ENCODE results near the gene RPTOR.

The RPTOR gene

DNA sequence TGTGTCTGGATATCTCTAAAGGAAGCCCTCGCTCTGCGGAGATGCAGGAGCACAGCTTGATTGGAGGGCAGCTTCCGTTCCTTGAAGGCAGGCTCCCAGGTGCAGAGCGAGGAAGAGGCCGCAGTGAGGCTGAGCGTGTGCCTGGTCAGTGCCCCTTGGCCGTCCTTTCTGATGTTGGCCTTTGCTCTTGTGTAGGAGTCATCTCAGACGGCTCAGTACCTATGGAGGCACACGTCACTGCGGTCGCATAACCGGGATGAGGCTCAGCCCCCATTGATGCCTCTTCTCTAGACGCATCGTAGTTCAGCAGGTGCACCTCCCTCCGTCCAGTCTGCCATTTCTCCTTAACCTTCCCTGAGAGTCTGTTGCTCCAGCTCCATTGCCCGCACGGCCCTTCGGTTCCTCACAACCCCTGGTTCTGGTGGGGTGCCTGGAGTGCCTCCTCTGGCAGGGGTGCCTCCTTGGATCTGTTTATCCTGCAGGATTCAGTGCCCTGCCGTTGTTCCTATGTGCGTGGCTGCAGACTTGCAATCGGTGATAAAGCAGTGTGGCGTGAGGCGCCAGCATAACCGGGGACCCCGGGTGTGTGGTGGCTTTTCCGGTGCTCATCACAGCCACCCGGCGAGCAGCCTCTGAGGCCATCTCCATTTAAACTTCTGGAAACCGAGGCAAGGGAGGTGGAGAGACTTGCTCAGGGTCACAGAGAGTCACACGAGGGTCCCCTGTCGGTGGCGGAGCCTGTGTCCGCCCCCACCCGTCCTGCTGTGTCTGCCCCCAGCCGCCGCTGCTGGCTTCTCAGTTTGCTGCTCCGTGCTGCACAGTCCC, 258.2 kb downstream of the RPTOR start:
- H3K4me3 ChIP-seq (ENCODE audit: low read length), result no peak overlapping the region
- H3K4me1 ChIP-seq (ENCODE audit: low read length), result no peaks in the 10 kb centered on the region
- no peaks in the 10 kb centered on the region for H3K27me3 ChIP-seq (ENCODE audit: low read depth, low read length)
- no peak overlapping the region for H3K9ac ChIP-seq (ENCODE audit: low read length)
- TF ChIP-seq, protein P1, sequence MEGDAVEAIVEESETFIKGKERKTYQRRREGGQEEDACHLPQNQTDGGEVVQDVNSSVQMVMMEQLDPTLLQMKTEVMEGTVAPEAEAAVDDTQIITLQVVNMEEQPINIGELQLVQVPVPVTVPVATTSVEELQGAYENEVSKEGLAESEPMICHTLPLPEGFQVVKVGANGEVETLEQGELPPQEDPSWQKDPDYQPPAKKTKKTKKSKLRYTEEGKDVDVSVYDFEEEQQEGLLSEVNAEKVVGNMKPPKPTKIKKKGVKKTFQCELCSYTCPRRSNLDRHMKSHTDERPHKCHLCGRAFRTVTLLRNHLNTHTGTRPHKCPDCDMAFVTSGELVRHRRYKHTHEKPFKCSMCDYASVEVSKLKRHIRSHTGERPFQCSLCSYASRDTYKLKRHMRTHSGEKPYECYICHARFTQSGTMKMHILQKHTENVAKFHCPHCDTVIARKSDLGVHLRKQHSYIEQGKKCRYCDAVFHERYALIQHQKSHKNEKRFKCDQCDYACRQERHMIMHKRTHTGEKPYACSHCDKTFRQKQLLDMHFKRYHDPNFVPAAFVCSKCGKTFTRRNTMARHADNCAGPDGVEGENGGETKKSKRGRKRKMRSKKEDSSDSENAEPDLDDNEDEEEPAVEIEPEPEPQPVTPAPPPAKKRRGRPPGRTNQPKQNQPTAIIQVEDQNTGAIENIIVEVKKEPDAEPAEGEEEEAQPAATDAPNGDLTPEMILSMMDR (IDR thresholded peaks at IDR 0.05; ENCODE audit: low read depth, low read length), result no peak
- no peak for TF ChIP-seq EZH2phosphoT487 (IDR thresholded peaks at IDR 0.05; ENCODE audit: low read depth)
- H4K20me1 ChIP-seq (ENCODE audit: insufficient read depth, low read length), result no peaks in the 10 kb centered on the region
- peaks cover 15% of the 10 kb centered on the region for H3K9me3 ChIP-seq (ENCODE audit: insufficient read depth, low read length)
- peaks cover 17% of the 10 kb centered on the region for H3K36me3 ChIP-seq (replicated peaks; ENCODE audit: low read depth, low read length)
- H2AFZ ChIP-seq (ENCODE audit: low read depth, low read length), result no peak overlapping the region
- no peaks in the 10 kb centered on the region for H3K79me2 ChIP-seq (ENCODE audit: low read length)
- no peak overlapping the region for H3K4me2 ChIP-seq (ENCODE audit: low read length)
- H3K27ac ChIP-seq (ENCODE audit: low read length), result no peak overlapping the region

GRCh38 chr17:80803451-80804428, 259.1 kb downstream of the RPTOR start:
- Histone ChIP-seq H3K27me3 (ENCODE audit: low read depth, low read length) (no peaks in the 10 kb centered on the region), H3K4me3 (ENCODE audit: low read length) (no peak overlapping the region), H3K4me2 (ENCODE audit: low read length) (no peak overlapping the region), H3K79me2 (ENCODE audit: low read length) (no peaks in the 10 kb centered on the region), H3K4me1 (ENCODE audit: low read length) (no peaks in the 10 kb centered on the region), H3K9me3 (ENCODE audit: insufficient read depth, low read length) (peaks cover 15% of the 10 kb centered on the region), H3K9ac (ENCODE audit: low read length) (no peak overlapping the region), H3K36me3 (replicated peaks; ENCODE audit: low read depth, low read length) (peaks cover 17% of the 10 kb centered on the region), H4K20me1 (ENCODE audit: insufficient read depth, low read length) (no peaks in the 10 kb centered on the region), H3K27ac (ENCODE audit: low read length) (no peak overlapping the region), H2AFZ (ENCODE audit: low read depth, low read length) (no peak overlapping the region)
- no peak for TF ChIP-seq EZH2phosphoT487 (IDR thresholded peaks at IDR 0.05; ENCODE audit: low read depth)
- TF ChIP-seq, protein P1 (IDR thresholded peaks at IDR 0.05; ENCODE audit: low read depth, low read length), result no peak

GRCh38 chr17:80804466-80804865, 259.8 kb downstream of the RPTOR start:
- H3K27ac ChIP-seq (ENCODE audit: low read length), result no peak overlapping the region
- no peak overlapping the region for H3K9ac ChIP-seq (ENCODE audit: low read length)
- H2AFZ ChIP-seq (ENCODE audit: low read depth, low read length), result no peak overlapping the region
- no peaks in the 10 kb centered on the region for H3K27me3 ChIP-seq (ENCODE audit: low read depth, low read length)
- TF ChIP-seq EZH2phosphoT487 (IDR thresholded peaks at IDR 0.05; ENCODE audit: low read depth), result no peak
- TF ChIP-seq, protein P1 (IDR thresholded peaks at IDR 0.05; ENCODE audit: low read depth, low read length), result no peak
- H3K9me3 ChIP-seq (ENCODE audit: insufficient read depth, low read length), result peaks cover 15% of the 10 kb centered on the region
- no peak overlapping the region for H3K4me3 ChIP-seq (ENCODE audit: low read length)
- H3K4me2 ChIP-seq (ENCODE audit: low read length), result no peak overlapping the region
- no peaks in the 10 kb centered on the region for H4K20me1 ChIP-seq (ENCODE audit: insufficient read depth, low read length)
- peaks cover 17% of the 10 kb centered on the region for H3K36me3 ChIP-seq (replicated peaks; ENCODE audit: low read depth, low read length)
- H3K79me2 ChIP-seq (ENCODE audit: low read length), result no peaks in the 10 kb centered on the region
- H3K4me1 ChIP-seq (ENCODE audit: low read length), result no peaks in the 10 kb centered on the region
